HS-5 (cell line): ENCODE measurements around the gene RUNX1.

Source experiments
- DNase-seq: peaks from one replicate; pipeline ENCODE4 v3.0.0-alpha.2; 2012; ENCODE audit warnings: low read depth

Gene RUNX1

GRCh38 chr21:34880401-34880800 is 168.7 kb downstream of the RUNX1 start:
- no peak for DNase-seq

- DNase-seq = no peak
These were observed 170.2 kb downstream of the RUNX1 start for GRCh38 chr21:34878940-34879339.

GRCh38 chr21:34878501-34878900 is 170.6 kb downstream of the RUNX1 start:
- DNase-seq = no peak

- no peak for DNase-seq
These were observed 171.5 kb downstream of the RUNX1 start for GRCh38 chr21:34877485-34878128.

- no peak for DNase-seq
These were observed 173.3 kb downstream of the RUNX1 start for GRCh38 chr21:34875830-34876229.

- no peak for DNase-seq
These were observed 174.2 kb downstream of the RUNX1 start for GRCh38 chr21:34874684-34875513.

- no peak for DNase-seq
These were observed 177.8 kb downstream of the RUNX1 start for GRCh38 chr21:34871026-34871908.

GRCh38 chr21:34870246-34870645 is 178.9 kb downstream of the RUNX1 start:
- DNase-seq = no peak

GRCh38 chr21:34869545-34869944 is 179.6 kb downstream of the RUNX1 start:
- no peak for DNase-seq

GRCh38 chr21:34867785-34868184 is 181.3 kb downstream of the RUNX1 start:
- no peak for DNase-seq

- DNase-seq = no peak
These were observed 183.5 kb downstream of the RUNX1 start for GRCh38 chr21:34865400-34866241.

- DNase-seq = no peak
These were observed 184.5 kb downstream of the RUNX1 start for GRCh38 chr21:34864370-34865149.

GRCh38 chr21:34862951-34863350 is 186.2 kb downstream of the RUNX1 start:
- DNase-seq = no peak

GRCh38 chr21:34861258-34861657 is 187.8 kb downstream of the RUNX1 start:
- no peak for DNase-seq

GRCh38 chr21:34859976-34860653 is 189.0 kb downstream of the RUNX1 start:
- no peak for DNase-seq

GRCh38 chr21:34858559-34858958 is 190.5 kb downstream of the RUNX1 start:
- DNase-seq = no peak

GRCh38 chr21:34857874-34858273 is 191.2 kb downstream of the RUNX1 start:
- DNase-seq = no peak

- DNase-seq = no peak
These were observed 191.9 kb downstream of the RUNX1 start for GRCh38 chr21:34857122-34857713.

GRCh38 chr21:34852448-34852847 is 196.7 kb downstream of the RUNX1 start:
- DNase-seq = no peak

GRCh38 chr21:34850166-34850690 is 198.9 kb downstream of the RUNX1 start:
- no peak for DNase-seq
